Measurements from ENCODE around the gene RASL10B.

Gene RASL10B

GRCh38 chr17:35791681-35792350, 60.4 kb downstream of the RASL10B start:
- Histone ChIP-seq H4K20me1 (ENCODE audit: insufficient read depth, low read length, poor library complexity, severe bottlenecking) (no peaks in the 10 kb centered on the region), H3F3A (ENCODE audit: low read depth) (no peaks in the 10 kb centered on the region), H3K36me3 (ENCODE audit: insufficient read depth, low read length) (no peaks in the 10 kb centered on the region), H3K4me1 (ENCODE audit: insufficient read depth, low read length, poor library complexity, severe bottlenecking) (peaks cover 28% of the 10 kb centered on the region), H3K9ac (ENCODE audit: low read depth, low read length, poor library complexity, severe bottlenecking) (no peak overlapping the region), H3K9me3 (ENCODE audit: insufficient read depth, low read depth, low read length) (no peaks in the 10 kb centered on the region), H3K79me2 (ENCODE audit: insufficient read depth, low read length) (no peaks in the 10 kb centered on the region), H3K4me2 (ENCODE audit: low read depth, low read length, poor library complexity, severe bottlenecking) (no peak overlapping the region), H3K4me3 (ENCODE audit: low read length, poor library complexity, severe bottlenecking) (no peak overlapping the region), H2AFZ (ENCODE audit: low read length) (no peak overlapping the region), H3K27me3 (ENCODE audit: insufficient read depth, low read length, poor library complexity, severe bottlenecking) (no peaks in the 10 kb centered on the region), H3K9me2 (replicated peaks; ENCODE audit: low read depth, low read length) (no peaks in the 10 kb centered on the region)
- no peak for TF ChIP-seq EZH2phosphoT487 (IDR thresholded peaks at IDR 0.05; ENCODE audit: borderline replicate concordance)
- TF ChIP-seq CTCF (conservative IDR thresholded peaks at IDR 0.05; ENCODE audit: low read length) = no peak
